Stimulated activated CD8-positive, alpha-beta memory T cell treated with anti-CD3 and anti-CD28 coated beads, Interleukin-4, amount 100 ng/mL, for 4 hours (primary cell): Measurements from ENCODE around the gene KLHDC9.

Experiments
- DNase-seq, 2 donors: peaks; one replicate each; pipeline ENCODE4 v3.0.0-alpha.2; 2020; ENCODE audit warnings: low read depth in 2 of 2, low spot score in 1 of 2

The KLHDC9 gene

GRCh38 chr1:161131523-161132409, 33.6 kb downstream of the KLHDC9 start:
- no peak for DNase-seq

- DNase-seq: peak; percentile 73 to 84
These were observed 34.5 kb downstream of the KLHDC9 start, which contains the start of gene DEDD for GRCh38 chr1:161132410-161133219. DEDD (minus strand) TSS chr1:161132667; CDS start chr1:161124462, 8,205 bp downstream.

- no peak for DNase-seq
These were observed 35.1 kb downstream of the KLHDC9 start for GRCh38 chr1:161133220-161133740.

GRCh38 chr1:161137881-161138280, 39.7 kb downstream of the KLHDC9 start:
- no peak for DNase-seq

GRCh38 chr1:161138431-161138830, 40.3 kb downstream of the KLHDC9 start:
- no peak for DNase-seq

- peak in 1 of 2 donors; percentile 16 for DNase-seq
These were observed 41.6 kb downstream of the KLHDC9 start for GRCh38 chr1:161139766-161140165.

- no peak for DNase-seq
These were observed 42.7 kb downstream of the KLHDC9 start for GRCh38 chr1:161140755-161141400.

- DNase-seq: no peak
These were observed 47.7 kb downstream of the KLHDC9 start for GRCh38 chr1:161145832-161146231.
